Adrenal gland (tissue), 12 donors: ENCODE measurements around the gene ZSCAN1. TPM values are rescaled to one million over a fixed set of nuclear protein-coding genes. Genes with fewer than 3 reads are reported as not detected.

Source experiments
- polyA plus RNA-seq, 3 donors: library from polyadenylated mRNA; stranded (reverse); fragments of 200-250 nt in 2 of 3; fragments of 350-450 nt in 1 of 3; fragmentation: Illumina TruSeq in 1 of 3; extraction: RNeasy Lipid Tissue Mini Kit (QIAGEN cat#74804) in 1 of 3; gene quantifications; one replicate each; pipeline ENCODE4 v1.2.3, GENCODE V29; 2013 to 2014
- total RNA-seq, 9 donors: library from RNA; depleted of rRNA in 4 of 9; stranded (reverse); fragments of >200 nt in 4 of 9; fragments of 120-200 nt in 1 of 9; fragmentation: NEBNext Ultra II Directional in 1 of 9; extraction: Animal tissue kit (Norgen Biotek cat#: 25700) in 1 of 9; gene quantifications; one replicate each; pipeline versions ENCODE4 v1.1.0 to v1.2.4, GENCODE V29; 2013 to 2023
- donor health status: healthy with polysubstance abuse.
- donor health status: Bipolar disorder and iron deficiency.
- donor health status: DM: yes; HTN: yes; CAD: no.
- donor health status: DM: no; HTN: no; CAD: no.
- donor health status: DM: no; HTN: no; CAD: no.
- donor health status: DM: yes; HTN: yes; CAD: no.

The ZSCAN1 gene
- total and polyA plus RNA-seq, 12 donors: 0.13 to 4.3 (median 0.78) TPM; not detected in 5

Other genes starting within 250 kb of the ZSCAN1 start
- gene ZNF552, start 219.1 kb upstream of the ZSCAN1 start, total RNA-seq: 10 to 100 TPM in 1 of 9 donors, 1 to 10 TPM in 7, under 1 TPM in 1; 0.66 to 10.5 (median 5.4) TPM
- gene ZNF552, start 219.1 kb upstream of the ZSCAN1 start, polyA plus RNA-seq: 1 to 10 TPM; 3.2 to 3.9 (median 3.5) TPM
- 10 to 100 TPM in 5 of 9 donors, 1 to 10 TPM in 4; 5.0 to 20.1 (median 10.5) TPM for gene ZNF587B, start 203.7 kb upstream of the ZSCAN1 start, total RNA-seq
- 1 to 10 TPM; 3.1 to 7.9 (median 7.4) TPM for gene ZNF587B, start 203.7 kb upstream of the ZSCAN1 start, polyA plus RNA-seq
- gene ZNF587, start 184.2 kb upstream of the ZSCAN1 start, total RNA-seq: 10 to 100 TPM; 10.6 to 38.6 (median 22.2) TPM
- gene ZNF587, start 184.2 kb upstream of the ZSCAN1 start, polyA plus RNA-seq: 10 to 100 TPM in 2 of 3 donors, 1 to 10 TPM in 1; 6.2 to 72.0 (median 23.0) TPM
- 10 to 100 TPM in 8 of 9 donors, 1 to 10 TPM in 1; 8.1 to 37.6 (median 20.9) TPM for gene ZNF814, start 145.0 kb upstream of the ZSCAN1 start, total RNA-seq
- 10 to 100 TPM; 20.6 to 24.3 (median 22.2) TPM for gene ZNF814, start 145.0 kb upstream of the ZSCAN1 start, polyA plus RNA-seq
- gene ZNF417, start 117.4 kb upstream of the ZSCAN1 start, total RNA-seq: 10 to 100 TPM in 7 of 9 donors, 1 to 10 TPM in 2; 5.8 to 20.8 (median 16.3) TPM
- 1 to 10 TPM; 1.8 to 9.0 (median 6.8) TPM for gene ZNF417, start 117.4 kb upstream of the ZSCAN1 start, polyA plus RNA-seq
- gene ZNF418, start 98.6 kb upstream of the ZSCAN1 start, total RNA-seq: 1 to 10 TPM in 8 of 9 donors, under 1 TPM in 1; 0.42 to 9.0 (median 4.6) TPM
- gene ZNF418, start 98.6 kb upstream of the ZSCAN1 start, polyA plus RNA-seq: 1 to 10 TPM; 3.8 to 6.7 (median 4.5) TPM
- gene ZNF256, start 86.3 kb upstream of the ZSCAN1 start, total RNA-seq: 1 to 10 TPM; 2.4 to 6.6 (median 5.6) TPM
- gene ZNF256, start 86.3 kb upstream of the ZSCAN1 start, polyA plus RNA-seq: 1 to 10 TPM; 3.5 to 4.9 (median 3.5) TPM
- 1 to 10 TPM in 4 of 9 donors, under 1 TPM in 2, not detected in 3; 0.41 to 2.0 (median 1.1) TPM for gene C19orf18, start 59.5 kb upstream of the ZSCAN1 start, total RNA-seq
- gene C19orf18, start 59.5 kb upstream of the ZSCAN1 start, polyA plus RNA-seq: 10 to 100 TPM in 1 of 3 donors, 1 to 10 TPM in 2; 1.2 to 13.8 (median 4.1) TPM
- 10 to 100 TPM; 10.9 to 27.1 (median 20.9) TPM for gene ZNF606, start 31.2 kb upstream of the ZSCAN1 start, total RNA-seq
- gene ZNF606, start 31.2 kb upstream of the ZSCAN1 start, polyA plus RNA-seq: 10 to 100 TPM in 1 of 3 donors, 1 to 10 TPM in 2; 5.9 to 13.3 (median 8.8) TPM
- gene ZNF135, start 25.3 kb downstream of the ZSCAN1 start, total RNA-seq: 1 to 10 TPM; 1.2 to 6.5 (median 3.6) TPM
- gene ZNF135, start 25.3 kb downstream of the ZSCAN1 start, polyA plus RNA-seq: 10 to 100 TPM in 1 of 3 donors, 1 to 10 TPM in 2; 5.4 to 15.1 (median 6.9) TPM
- gene ZSCAN18, start 64.2 kb downstream of the ZSCAN1 start, total RNA-seq: 10 to 100 TPM; 37.7 to 81.2 (median 61.5) TPM
- gene ZSCAN18, start 64.2 kb downstream of the ZSCAN1 start, polyA plus RNA-seq: 10 to 100 TPM; 18.7 to 63.9 (median 62.9) TPM
- 10 to 100 TPM in 5 of 9 donors, 1 to 10 TPM in 4; 7.4 to 19.5 (median 10.5) TPM for gene ZNF329, start 116.8 kb downstream of the ZSCAN1 start, total RNA-seq
- gene ZNF329, start 116.8 kb downstream of the ZSCAN1 start, polyA plus RNA-seq: 10 to 100 TPM in 1 of 3 donors, 1 to 10 TPM in 2; 2.7 to 13.4 (median 3.5) TPM
- gene ZNF274, start 149.0 kb downstream of the ZSCAN1 start, total RNA-seq: 10 to 100 TPM; 19.2 to 34.5 (median 23.0) TPM
- gene ZNF274, start 149.0 kb downstream of the ZSCAN1 start, polyA plus RNA-seq: 10 to 100 TPM; 12.4 to 22.2 (median 14.4) TPM
- gene ZNF544, start 194.9 kb downstream of the ZSCAN1 start, total RNA-seq: 100 to 1,000 TPM in 1 of 9 donors, 10 to 100 TPM in 8; 24.6 to 170 (median 31.4) TPM
- 10 to 100 TPM; 10.8 to 26.5 (median 24.9) TPM for gene ZNF544, start 194.9 kb downstream of the ZSCAN1 start, polyA plus RNA-seq
- gene ZNF8, start 244.9 kb downstream of the ZSCAN1 start, total RNA-seq: 1 to 10 TPM; 5.8 to 8.6 (median 6.7) TPM
- gene ZNF8, start 244.9 kb downstream of the ZSCAN1 start, polyA plus RNA-seq: 1 to 10 TPM; 1.6 to 2.6 (median 2.4) TPM